HG02938 (cell line): ENCODE results near the gene RNF151.
"Not testable (repeated sequence)": the region's sequence is repeated elsewhere in the genome, so short reads cannot be mapped to it uniquely, and the experiment has no call there.

Source experiments
- ATAC-seq: cut with Tn5 transposase; IDR thresholded peaks from one replicate; pipeline ENCODE4 v1.9.1; 2021; ENCODE audit warnings: mild to moderate bottlenecking, moderate library complexity; ENCODE audit not compliant: unreplicated experiment

Gene RNF151, protein sequence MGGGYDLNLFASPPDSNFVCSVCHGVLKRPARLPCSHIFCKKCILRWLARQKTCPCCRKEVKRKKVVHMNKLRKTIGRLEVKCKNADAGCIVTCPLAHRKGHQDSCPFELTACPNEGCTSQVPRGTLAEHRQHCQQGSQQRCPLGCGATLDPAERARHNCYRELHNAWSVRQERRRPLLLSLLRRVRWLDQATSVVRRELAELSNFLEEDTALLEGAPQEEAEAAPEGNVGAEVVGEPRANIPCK

DNA sequence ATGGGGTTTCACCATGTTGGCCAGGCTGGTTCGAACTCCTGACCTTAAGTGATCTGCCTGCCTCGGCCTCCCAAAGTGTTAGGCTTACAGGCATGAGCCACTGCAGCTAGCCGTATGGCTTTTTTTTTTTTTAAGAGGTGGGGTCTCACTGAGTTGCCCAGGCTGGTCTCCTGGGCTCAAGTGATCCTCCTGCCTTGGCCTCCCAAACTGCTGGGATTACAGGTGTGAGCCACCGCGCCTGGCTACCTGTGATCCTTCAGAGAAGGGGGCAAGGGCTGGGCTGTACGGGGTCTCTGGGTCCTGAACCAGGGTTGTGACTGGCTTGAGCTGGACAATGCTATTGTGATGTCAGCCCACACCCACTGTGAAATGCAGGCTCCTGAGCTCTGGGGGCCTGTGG is at the start of gene RNF151:
Gene RNF151 (plus strand): TSS at position 397 of the 400 bp plus-strand sequence. CDS start 26 bp downstream, outside the sequence.
- ATAC-seq, result no peak

DNA sequence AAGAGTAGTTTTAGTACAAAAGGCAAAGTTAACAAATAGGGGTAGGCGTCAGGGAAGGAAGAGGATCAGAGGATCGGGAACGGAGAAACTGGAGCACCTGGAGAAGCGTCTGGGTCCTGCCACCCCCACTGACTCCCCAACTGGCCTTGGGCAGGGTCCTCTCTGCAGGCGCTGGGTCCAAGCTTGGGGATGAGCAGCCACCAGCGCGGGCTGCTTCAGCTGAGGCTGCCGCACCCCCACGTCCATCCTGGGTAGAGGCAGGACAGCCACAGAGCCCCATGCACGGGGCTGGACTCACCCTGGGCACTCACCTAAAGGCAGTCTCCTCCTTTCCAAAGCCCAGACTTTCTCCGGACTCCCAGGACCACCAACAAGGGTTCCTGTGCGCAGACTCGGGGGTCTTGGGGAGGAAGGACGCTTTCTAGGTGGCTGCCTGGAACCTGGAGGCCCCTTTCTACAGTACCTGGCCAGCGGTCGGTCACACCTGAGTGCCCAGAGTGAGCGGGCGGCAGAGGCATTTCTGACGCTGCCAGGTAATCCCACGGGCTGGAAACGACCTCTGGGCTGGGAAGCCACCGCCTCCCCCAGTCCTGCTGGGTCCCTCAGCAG is 49.5 kb upstream of the RNF151 start:
- ATAC-seq, result no peak

DNA sequence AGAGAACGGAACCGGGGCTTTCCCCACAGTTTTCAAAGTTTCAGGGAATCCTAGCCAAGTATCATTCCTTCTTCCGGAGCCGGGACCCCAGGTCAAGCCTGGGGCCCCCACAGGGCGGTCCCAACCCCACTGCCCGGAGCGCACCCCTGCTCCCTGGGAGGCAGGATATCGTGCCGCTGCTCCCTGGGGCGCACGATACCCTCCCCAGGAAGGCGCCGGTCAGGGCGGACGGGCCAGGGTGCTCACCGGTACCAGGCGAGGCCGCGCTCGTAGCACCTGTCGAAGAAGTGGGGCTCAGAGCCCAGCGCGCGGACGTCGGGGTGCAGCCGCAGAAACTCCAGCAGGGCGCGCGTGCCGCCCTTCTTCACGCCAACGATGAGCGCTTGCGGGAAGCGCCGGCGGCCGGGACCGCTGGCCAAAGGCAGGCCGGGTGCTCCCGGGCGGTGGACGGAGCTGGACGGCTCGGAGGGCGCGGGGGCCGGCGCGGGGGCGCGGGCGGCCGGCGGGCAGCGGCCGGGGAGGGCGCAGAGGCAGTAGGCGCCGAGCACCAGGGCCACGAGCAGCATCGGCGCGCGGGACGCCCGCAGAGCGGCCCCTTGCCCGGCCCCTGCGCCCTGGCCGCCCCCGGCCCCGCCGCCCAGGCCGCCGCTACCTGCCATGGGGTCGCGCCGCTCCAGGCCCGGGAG is 48.8 kb upstream of the RNF151 start:
- ATAC-seq, result no peak

DNA sequence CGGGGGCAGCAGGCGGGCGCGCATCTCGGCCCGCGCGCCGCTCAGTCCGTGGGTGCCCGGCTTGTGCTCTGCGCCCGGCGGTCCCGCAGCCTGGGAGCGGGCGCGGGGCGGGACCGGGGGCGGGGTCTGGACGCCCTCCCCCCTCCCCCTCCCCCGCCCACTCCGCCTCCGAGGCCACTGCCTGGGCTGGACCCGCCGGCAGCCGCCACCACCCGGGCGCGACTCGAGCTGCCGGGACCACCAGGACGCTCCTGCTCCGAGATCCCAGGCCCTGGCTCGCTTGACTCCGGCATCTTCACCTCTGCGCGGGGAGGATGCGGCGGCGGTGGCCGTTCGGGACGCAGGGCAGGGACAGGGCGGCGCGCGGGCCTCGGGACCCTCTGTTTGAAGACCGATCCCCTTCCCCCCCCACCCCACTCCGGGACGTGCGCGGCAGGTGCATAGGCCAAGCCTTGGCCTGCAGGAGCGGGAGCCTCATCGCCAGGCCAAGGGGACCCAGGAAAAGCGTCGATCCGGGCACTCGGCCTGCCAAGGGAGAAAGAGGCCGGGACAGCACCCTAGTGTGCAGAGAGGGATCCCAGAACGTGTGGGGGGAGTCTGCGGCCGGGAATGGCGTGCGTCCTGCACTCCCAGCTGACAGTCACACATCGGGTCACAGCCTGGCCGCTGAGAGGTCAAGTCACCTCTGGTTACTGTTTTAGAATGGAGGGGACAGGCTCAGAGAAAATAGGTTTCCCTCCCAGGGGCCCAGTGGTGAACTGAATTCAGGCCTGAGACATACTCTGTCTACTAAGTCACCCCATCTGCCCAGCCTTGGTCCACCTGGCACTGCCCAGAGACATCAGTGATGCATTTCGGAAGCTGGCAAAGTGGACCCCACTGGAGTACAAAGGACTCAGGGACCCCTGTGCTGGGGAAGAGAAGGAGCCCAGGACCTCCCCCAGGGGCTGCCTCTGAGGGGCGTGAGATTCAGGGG is 48.0 kb upstream of the RNF151 start, which contains the start of gene HS3ST6:
Gene HS3ST6 (minus strand): TSS at position 65 of the 976 bp plus-strand sequence. CDS start 92 bp downstream, outside the sequence.
- no peak for ATAC-seq

DNA sequence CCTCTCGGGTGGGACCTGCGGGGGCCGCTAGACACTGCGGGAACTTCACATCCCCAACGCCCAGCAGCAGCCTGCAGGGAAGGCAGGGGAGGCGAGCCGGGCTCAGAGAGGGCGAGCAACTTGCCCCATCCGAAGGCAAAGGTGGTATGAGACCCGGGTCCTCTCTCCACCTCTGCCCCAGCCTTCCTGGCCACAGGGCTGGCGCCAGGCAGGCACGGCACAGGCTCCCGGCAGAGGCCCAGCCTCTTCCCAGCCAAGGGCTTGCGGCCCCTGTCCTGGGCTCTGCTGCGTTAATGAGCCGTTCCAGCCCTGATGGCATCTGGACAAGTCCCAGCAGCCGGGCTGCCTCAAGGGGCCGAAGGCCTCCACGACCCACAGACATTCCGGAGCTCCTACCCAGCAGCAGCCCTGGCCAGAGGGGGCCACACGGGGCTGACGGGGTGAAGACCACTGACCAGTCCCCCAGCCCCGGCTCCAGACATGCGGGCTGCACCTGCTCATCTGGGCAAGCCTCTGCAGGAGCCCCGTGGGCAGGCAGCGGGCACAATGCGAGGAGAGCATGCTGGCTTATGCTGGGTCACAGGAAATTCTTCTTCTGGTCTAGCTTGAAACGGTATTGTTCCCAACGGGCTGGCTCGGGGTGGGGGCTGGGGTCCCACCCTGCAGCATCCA is 47.2 kb upstream of the RNF151 start:
- no peak for ATAC-seq

DNA sequence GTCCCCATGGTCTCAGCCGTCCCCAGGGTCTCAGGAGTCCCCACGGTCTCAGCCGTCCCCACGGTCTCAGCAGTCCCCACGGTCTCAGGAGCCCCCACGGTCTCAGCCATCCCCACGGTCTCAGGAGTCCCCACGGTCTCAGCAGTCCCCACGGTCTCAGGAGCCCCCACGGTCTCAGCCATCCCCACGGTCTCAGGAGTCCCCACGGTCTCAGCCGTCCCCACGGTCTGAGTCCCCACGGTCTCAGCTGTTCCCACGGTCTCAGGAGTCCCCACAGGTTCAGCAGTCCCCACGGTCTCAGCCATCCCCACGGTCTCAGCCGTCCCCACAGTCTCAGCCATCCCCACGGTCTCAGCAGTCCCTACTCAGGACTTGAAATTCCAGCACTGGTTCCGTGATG is 46.5 kb upstream of the RNF151 start:
- not testable (repeated sequence) for ATAC-seq

DNA sequence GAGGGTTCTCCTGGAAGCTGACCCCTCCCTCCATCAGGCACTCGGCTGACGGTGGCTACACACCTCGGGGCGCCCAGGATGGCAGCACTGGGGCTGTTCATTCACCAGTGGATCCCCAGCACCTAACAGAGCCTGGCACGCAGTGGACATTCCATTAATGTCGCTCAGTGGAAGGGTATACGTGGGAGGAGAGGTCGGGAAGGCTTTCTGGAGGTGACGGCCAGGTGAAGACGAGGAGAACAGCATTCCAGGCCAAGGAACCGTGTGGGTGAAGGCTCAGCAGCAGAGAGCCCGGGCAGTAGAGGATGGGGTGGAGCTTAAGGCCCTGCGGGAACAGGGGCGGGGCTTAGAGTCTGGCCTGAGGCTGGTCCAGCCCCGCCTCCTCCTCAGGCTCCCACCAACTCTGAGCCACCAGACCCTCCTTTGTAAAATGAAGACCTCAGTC is 45.9 kb upstream of the RNF151 start:
- no peak for ATAC-seq

DNA sequence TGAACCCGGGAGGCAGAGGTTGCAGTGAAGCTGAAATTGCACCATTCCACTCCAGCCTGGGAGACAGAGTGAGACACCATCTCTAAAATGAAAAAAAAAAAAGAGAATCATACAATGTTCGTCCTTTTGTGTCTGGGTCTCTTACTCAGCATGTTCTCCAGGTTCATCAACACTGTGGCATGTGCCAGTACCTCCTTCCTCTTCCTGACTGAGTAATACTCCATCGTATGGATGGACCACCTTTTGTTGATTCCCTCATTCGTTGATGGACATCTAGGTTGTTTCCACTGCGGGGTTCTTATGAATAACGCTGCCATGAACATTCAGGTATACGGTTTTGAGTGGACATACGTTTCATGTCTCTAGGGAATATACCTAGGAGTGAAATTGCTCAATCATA is 44.3 kb upstream of the RNF151 start:
- no peak for ATAC-seq

DNA sequence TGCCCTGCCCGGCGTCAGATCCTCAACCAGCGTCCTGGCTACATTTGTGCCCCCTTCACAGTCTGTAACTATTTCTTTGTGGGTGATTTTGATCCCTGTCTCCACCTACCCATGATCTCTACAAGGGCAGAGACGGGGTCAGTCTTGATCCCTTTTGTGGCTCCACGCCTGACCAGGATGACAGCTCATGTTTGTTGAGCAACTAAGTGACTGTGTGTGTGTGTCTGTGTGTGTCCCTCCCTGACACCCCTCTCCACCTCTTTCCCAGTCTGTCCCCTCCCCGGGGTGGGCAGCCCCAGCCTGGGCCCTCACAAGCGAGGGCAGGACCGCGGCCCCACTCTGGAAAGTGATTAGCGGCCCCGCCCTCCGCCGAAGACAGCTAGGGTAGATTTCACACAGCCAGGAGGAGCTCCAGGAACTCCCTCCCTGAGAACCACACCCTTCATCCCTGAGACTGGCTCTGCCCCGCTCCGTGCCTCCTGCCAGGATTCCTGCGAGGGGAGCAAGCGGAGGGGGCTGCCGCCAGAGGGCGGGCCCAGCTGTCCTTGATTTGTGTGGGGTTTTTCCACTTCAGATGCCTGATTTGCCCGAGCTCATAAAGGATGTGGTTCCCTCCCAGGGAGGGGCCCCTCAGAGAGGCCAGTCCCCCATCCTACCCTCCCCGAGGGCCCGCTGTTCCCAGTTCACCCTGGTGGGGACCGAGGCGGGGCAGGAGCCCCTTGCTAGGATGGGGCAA is 43.2 kb upstream of the RNF151 start:
- no peak for ATAC-seq

DNA sequence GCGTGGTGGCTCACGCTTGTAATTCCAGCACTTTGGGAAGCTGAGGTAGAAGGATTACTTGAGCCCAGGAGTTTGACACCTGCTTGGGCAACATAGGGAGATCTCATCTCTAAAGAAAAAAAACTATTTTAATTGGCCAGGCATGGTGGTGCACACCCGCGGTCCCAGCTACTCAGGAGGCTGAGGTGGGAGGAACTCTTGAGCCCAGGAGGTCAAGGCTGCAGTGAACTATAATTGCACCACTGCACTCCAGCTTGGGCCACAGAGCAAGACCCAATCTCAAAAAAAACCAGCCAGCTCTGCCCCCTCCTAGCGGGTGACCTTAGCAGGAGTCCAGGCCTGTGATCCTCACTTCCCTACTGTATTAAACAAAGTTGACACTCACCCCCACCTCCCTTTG is 42.6 kb upstream of the RNF151 start:
- ATAC-seq, result no peak

DNA sequence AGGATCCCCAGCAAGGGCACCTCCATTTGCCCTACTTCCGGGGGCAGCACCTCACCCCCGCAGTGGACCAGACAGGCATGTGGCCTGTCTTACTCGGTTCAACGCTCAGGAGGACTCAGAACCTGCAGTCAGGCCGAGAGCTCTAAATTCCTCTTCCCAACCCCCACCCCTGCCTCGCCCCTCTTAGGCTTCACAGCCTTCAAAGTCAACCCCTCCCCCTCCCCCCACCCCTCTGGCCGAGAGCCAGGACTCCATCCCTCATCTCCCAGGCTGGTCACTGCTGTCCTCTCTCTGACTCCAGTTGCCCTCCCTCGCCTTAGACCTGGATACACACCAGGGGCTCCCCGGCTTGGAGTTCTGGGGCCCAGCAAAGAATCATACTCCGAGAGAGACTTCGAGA is 40.4 kb upstream of the RNF151 start:
- ATAC-seq, result no peak

DNA sequence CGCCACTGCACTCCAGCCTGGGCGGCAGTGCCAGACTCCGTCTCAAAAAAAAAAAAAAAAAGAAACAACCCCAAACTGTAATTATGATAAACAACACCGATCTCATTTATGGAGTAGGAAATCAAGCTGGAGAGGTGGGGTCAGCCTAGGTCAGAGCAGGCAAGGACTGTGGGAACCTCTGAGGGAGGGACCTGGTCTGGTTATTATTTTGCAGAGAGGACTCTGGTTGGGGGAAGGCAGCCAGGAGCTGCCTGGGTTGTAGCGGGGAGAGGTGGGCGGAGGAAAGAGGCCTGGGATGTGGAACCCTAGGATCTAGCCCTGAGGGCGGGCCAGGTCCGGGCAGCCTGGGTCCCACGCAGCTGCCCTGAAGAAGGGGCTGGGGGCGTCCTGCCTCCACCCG is 37.6 kb upstream of the RNF151 start:
- ATAC-seq, result no peak

DNA sequence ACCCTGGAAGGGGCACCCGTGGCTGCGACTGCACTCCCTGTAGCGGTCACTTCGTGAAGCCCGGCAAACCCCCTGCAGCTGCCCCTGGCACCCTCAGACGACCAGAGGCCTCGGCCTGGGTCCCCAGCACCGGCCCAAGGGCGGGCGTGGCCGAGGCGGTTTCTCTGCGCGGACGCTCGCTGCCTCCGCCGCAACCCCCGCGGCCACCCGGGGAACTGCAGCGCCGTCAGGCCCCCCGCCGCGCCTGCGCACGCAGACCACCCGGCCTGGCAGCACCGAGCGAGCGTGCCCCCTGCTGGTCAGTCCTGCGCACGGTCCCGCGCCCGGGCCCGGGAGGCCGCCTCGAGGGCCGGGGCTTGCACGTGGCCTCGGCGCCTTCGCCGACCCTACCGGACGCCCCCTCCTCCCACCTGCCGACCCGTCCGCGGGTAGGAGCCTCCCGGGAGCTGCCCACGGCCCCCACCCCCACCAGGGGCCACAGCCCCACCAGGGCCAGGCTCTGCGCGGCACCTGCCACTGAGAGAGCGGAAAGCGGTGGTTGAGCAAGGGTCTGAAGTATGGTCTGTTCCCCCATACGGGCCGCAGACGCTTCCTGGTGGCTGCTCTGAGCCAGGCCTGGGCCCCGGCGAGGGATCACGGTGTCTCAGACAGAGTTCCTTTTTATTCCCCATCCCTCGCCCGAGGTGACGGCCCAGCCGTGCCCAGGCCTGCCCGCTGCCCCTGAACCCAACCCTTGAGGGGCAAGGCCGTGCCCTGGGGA is 36.9 kb upstream of the RNF151 start:
- ATAC-seq, result peak; percentile 81

DNA sequence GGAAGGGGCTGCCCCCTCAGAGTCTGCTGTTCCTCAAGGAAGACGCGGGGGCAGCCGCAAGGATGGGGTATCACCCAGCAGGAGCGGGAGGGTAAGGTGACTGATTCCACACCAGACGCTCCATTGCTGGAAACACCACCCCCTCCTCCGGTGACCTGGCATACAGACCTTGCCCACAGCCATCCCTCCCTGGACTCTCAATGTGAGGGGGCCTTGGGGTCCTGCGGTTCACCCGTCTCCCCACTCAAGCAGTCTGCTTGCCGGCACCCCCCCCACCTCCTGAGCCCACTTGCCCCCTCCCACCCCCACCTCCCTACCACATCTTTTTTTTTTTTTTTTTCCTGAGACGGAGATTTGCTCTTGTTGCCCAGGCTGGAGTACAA is 36.3 kb upstream of the RNF151 start:
- no peak for ATAC-seq

DNA sequence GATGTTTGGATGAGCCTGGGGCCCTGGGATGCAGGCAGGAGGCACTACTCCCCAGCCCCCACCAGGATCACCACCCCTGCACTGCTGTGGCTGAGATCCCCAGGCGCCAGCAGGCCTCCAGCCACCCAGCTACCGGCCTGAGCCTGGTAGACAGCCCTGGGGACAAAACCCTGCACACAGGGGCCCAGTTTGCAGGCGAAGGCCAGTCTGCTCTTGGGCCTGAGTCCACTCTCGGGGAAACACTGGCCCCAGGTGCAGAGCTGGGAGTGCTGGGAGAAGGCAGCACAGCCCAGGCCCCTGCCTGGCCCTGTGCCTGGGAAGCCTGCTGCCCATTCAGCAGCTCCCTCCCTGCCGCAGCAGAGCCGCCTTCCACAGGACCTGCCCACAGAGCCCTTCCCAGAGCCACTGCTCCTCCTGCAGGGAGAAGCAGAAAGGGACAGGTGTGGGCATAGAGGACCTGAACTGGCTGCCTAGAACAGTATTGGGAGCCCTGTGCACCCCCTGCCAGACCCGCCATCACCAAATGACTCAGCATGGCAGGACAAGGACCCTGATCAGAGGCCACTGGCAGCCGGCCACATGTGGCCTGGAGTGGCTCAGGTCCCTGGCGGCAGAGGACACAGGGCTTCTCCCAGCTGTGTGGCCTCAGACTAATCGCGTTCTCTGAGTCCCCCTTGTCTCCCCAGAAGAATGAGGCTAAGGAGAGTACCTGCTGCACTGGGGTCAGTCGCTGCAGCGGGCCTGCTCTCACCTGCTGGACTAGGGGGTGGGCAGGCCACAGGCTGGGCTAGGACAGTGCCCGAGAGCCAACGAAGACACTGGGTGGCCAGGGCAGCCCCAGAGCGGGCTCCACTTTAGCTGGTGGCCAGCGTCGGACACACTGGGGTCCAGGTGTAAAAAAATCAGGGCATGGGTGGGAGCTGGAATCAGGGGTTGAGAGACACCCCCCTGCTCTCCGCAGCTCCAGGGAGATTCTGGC is 34.3 kb upstream of the RNF151 start:
- no peak for ATAC-seq

DNA sequence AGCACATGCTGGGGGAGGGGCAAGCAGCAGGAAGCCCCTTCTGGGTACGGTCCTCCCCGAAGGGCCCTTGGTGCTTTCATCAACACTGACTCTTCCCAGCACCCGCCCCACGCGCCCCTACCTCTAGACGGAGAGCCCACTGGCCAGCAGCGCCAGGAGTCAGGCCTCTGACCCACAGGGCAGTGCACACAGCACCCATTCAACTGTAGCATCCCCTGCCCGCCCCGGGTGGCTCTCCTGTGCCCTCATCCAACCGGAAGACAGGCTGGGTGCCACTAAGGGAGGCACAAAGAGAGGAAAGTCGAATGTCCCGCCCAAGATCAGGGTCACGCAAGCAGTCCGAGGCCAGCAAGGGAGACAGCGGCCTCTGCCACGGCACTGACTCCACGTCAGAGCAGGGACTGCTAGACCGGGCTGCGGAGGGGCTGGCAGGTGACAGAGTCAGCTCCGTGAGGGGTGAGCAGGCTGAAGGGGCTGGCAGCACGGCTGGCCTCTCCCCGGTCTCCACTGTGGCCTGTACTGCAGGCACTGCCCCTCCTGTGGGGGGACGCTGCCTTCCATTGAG is 33.5 kb upstream of the RNF151 start:
- no peak for ATAC-seq

DNA sequence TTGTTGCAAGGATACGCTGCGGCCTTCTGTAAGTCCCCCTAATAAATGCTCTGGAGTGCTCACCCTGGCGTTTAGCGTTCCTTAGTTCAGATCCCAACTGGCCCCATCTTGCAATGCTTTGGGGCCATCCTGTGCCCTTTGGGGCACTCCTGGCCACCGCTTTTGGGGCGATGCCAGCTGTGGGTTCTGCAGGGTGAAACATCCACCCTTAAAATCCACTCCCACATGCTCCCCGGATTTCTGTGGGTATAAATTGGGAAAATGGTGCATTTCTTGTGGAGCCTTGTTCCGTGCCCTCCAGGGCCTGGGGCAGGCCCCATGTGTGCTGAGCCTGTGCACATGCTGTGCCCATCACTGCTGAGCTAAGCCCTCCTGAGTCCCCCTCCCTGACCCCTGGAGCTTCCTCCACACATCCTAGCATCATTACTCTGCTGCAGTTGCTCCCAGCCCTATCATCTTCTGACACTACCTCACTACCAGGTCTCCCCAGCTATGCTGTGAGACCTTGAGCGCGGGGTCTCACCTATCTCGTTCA is 29.6 kb upstream of the RNF151 start:
- no peak for ATAC-seq
